ENCODE measurements around the gene PLXNA2.

DNA sequence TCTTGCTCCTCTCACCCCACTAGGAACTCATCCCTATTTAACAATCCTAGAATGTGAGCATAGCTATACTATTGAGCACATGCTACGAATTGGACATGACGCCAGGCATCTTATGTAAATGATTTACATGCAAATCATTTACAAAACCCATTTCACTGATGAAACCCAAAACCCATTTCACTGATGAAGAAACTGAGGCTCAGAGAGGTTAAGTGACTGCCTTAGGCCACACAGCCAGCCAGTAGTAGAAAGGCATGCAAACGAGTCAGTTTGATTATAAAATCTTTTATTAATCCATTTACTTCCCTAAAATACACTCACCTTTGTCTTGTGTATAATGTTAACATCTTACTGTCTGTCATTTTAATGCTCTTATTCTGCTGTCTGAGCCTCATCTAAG lies 87.9 kb downstream of the PLXNA2 start:
- TF ChIP-seq, protein P1, sequence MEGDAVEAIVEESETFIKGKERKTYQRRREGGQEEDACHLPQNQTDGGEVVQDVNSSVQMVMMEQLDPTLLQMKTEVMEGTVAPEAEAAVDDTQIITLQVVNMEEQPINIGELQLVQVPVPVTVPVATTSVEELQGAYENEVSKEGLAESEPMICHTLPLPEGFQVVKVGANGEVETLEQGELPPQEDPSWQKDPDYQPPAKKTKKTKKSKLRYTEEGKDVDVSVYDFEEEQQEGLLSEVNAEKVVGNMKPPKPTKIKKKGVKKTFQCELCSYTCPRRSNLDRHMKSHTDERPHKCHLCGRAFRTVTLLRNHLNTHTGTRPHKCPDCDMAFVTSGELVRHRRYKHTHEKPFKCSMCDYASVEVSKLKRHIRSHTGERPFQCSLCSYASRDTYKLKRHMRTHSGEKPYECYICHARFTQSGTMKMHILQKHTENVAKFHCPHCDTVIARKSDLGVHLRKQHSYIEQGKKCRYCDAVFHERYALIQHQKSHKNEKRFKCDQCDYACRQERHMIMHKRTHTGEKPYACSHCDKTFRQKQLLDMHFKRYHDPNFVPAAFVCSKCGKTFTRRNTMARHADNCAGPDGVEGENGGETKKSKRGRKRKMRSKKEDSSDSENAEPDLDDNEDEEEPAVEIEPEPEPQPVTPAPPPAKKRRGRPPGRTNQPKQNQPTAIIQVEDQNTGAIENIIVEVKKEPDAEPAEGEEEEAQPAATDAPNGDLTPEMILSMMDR (IDR thresholded peaks at IDR 0.05), result no peak
- TF ChIP-seq POLR2A (IDR thresholded peaks at IDR 0.05), result no peak
